ENCODE data around the gene SOX6.

Gene SOX6

DNA sequence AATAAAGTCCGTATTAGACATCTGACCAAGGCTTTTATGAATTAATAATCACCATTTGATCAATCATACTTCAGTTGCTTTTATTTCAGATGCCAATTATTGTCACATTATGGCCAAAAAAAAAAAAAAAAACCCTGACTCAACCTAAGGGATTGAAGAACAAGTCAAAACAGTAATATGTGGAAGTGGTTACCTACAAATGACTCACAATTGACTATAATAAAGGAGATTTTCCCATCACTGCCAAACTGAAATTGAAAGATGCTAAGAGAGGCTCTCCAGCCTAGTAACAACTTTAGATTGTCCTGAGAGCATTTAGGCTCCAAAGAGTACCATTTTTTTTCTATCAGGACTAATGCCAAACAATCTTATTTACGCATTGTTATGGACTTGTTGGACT lies 35.2 kb downstream of the SOX6 start:
- H3K4me3 ChIP-seq (ENCODE audit: low read depth, low read length) = no peak overlapping the region

DNA sequence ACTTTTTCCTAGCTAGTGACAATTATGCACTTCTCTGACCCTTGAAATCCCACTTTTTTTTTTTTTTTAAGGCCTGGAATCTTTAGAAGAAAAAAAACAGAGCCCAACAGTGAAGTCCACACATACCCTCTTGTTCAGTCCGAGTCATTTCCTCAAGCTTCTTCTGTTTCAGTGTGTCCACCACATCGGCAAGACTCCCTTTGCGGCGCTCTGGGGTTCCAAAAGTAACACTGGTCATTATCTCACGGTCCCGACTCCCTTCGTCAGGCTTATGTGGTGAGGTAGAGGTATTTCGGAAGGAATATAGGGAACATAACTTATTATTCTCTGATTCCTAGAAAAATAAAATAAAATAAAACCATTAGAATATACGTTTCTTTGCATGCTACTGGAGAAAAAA lies 38.0 kb downstream of the SOX6 start:
- H3K4me3 ChIP-seq (ENCODE audit: low read depth, low read length) = no peak overlapping the region

DNA sequence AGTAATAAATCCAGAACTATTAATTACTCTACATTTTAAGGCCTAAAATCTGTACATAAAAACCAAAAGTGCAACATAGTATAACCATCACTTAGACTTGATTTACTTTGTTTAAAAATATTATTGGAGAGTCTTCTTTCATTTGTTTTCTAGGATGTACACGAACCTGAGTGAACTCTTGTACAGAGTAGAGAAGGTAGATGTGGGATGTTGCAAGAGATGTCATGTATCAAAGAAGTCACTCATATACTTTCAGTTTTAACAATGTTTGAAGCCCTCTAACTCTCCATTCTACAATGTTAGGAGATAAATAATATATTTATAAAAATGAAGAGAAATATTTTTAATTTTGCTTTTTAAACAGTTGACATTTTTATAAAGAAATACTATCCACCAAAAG lies 38.6 kb downstream of the SOX6 start:
- H3K4me3 ChIP-seq (ENCODE audit: low read depth, low read length) = no peak overlapping the region

DNA sequence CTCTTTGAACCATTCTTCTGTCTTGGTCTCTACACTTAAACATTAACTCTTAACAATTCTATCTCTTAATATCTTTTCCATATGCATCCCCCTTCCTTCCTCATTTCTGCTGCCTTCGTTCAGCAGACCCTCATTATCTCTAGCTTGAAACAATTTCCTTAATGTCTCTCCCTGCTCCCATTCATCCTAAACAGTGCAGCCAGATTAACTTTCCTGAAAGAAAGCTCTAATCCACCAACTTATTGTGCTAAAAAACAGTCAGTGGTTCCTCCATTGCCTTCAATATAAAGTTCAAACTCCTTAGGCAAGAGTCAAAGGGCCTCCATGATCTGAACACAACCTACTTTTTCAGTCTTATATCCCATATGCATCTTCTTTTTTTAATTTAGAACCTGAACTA lies 42.5 kb downstream of the SOX6 start:
- H3K4me3 ChIP-seq (ENCODE audit: low read depth, low read length) = no peak overlapping the region

DNA sequence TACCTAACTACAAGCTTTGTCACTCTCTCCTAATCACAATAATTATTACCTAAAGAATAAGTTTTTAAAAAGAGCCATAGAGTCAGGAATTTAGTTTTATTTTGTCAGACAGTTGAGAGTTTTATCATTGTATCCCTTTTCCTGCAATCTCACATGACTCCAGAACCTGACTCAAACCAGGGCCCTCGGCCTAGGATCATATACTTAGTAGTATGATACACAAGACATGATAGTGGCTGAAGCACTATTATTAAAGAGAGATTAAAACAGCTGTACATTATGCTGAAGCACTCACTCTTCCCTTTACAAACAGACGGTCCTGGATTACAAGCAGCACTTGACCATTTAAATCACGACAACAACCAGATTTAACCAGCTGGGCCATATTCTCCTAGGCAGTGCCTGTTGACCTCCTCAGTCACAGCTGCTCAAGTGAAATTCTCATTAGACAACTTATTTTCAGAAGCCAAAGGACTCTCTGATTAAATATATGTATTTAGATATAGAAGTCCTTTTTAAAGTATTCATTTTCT lies 44.0 kb downstream of the SOX6 start:
- H3K4me3 ChIP-seq (ENCODE audit: low read depth, low read length) = no peak overlapping the region

DNA sequence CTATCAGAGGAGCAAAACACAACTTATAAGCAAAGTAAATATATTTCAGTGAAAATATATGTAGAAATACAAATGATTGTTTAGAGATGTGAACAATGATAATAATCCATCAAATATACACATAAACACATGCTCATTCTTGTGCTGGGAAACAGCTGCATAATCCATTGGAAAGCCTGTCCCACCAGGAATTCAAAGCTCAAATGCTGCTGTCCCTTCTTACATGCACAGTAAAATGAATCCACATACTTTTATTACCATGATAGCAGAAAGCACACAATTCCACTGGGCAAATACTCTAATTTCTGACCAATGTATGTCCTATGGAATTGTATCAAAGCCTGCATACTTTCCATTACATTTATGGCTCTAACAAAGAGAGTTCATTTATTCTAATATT lies 44.5 kb downstream of the SOX6 start:
- no peak overlapping the region for H3K4me3 ChIP-seq (ENCODE audit: low read depth, low read length)

DNA sequence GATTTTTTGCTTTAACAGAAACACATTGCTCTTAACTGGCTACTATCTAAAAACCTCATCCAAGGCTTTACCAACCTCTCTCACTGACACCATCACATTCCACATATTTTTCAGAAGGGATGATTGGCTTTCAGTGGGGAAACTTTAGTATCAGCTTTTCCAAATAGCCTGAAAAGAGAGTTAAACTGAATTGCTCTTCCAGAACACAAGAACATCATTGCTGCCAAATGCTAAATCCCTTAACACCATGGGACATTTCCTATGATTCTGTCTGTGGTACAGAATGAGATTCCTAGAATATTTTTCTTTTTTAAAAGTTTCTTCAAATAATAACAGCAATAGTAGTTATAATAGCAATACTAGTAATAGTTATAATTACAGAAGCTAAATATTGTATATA lies 45.4 kb downstream of the SOX6 start:
- H3K4me3 ChIP-seq (ENCODE audit: low read depth, low read length) = no peak overlapping the region

DNA sequence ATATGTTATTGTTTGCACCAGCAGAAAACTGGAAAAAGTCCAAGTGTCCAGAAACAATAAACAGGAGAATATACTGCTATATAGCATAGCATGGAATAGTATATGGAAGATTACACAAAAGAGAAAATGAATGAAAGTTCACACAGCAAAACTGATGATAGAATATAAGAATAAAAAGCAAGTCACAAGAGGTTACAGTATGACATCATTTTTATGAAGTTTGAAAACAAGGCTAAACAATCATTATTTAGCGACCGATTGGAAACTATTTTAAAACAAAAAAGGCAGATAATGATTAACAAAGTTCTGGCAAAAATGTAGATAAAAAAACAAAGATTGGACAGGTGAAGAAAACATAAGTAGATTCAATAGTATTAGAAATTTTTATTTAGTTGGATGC lies 47.1 kb downstream of the SOX6 start:
- H3K4me3 ChIP-seq (ENCODE audit: low read depth, low read length) = no peak overlapping the region

DNA sequence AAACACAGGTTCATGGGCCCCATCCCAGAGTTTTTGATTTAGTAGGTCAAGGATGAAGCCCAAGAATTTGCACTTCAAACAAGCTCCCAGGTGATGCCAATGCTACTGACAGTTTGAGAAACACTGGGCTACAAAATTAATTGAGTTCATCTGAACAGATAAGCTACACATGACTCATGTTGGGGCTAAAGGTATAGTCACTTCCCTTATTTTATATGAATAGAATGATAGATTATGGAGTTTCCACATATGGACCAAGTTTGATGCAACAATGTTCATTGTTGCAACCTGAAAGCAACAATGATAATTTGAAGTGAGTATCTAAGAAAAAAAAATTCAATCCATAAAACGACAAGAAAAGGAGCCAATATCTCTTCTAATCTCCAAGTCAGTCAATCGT lies 54.9 kb downstream of the SOX6 start:
- no peak overlapping the region for H3K4me3 ChIP-seq (ENCODE audit: low read depth, low read length)

DNA sequence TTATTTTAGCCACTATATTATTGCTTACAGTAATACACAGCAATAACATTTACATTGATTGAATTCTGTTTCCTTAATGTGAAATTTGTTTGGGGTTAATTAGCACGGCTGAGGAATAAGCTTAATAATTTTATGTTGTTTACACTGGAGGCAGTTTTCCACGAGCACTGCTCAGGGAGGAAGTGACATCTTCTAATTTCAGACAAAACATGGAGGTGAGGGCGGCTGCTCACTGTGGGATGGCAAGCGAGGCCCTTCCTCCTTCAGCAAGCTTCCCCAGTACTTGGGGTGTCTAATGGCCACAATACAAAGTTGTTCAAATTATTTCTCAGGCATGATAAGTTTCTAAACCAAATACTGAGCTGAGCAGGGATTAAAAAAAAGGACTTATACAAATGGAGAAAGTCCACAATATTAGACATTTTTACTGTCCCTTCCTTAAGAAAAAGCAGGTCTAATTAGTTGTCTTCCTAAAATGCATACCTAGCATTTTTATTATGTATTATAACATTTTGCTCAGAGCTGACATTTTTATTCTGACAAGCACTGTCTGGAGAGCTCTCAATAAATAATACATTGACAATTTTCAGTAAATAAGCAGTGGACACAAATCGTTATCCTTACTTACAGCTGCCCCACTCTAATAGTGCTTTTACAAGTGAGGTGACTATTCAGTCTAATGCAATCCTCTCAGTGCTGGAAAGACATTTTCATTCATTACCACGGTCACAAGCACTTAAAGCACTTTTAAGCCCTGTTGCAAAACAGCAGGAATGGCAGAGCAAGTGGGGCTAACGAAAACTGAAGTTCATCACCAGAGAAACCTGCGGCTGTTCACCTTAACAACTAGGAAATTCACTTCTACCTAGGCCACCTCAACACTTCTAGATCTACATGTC lies 56.2 kb downstream of the SOX6 start:
- no peak overlapping the region for H3K4me3 ChIP-seq (ENCODE audit: low read depth, low read length)

DNA sequence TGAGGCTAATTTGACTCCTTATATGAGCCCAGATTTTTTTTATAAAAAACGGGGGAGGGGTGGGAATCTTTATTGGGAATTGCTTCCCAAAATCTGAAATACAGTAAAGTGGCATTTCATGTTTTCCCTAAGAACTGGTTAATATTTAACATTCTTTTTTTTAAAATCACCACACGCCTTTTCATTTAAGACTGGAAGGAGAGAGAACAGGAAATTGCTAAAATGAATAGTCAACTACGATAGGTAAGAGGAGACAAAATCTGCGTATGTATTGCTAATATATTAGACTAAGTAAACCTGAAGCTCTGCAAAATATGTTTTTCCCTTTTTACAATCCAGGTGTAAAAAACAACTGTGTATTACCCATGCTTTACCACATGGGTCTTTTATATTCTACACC lies 57.0 kb downstream of the SOX6 start:
- H3K4me3 ChIP-seq (ENCODE audit: low read depth, low read length) = no peak overlapping the region

DNA sequence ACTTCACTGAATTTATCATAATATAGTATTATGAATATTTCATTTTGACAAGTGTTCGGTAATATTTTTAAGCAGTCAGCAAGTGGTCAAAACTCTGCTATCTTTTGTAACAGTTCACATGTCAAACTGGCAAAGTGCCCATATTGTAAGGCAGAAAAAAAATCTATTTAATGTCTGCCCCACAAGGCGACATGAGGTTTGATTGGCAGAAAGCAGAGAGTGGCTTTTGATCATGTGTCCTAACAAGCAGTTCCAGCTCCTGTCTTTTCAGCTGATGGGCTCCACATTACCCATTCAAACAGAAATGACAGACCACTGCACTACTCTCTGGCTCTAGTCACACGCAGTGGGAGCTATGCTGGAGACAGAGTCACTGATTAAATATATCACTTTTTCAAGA lies 59.0 kb downstream of the SOX6 start:
- H3K4me3 ChIP-seq (ENCODE audit: low read depth, low read length) = no peak overlapping the region

DNA sequence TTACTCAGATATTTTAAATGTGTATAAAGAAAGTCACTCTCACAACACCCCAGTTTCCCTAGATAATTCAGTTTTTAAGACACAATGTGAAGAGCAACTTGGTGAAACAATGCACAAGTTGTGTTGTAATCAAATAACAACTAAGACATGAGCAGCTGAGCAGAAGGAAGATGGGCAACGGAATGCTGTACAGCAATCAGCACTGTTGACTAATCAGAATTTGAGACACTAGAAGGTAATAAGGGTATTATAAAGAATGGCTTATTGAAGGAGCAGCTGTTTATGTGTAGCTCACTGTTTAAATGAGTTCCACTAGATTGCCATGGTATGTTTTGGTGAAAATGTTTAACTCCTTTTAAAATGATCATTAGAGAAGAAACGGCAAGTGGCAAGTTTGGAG lies 60.1 kb downstream of the SOX6 start:
- no peak overlapping the region for H3K4me3 ChIP-seq (ENCODE audit: low read depth, low read length)

DNA sequence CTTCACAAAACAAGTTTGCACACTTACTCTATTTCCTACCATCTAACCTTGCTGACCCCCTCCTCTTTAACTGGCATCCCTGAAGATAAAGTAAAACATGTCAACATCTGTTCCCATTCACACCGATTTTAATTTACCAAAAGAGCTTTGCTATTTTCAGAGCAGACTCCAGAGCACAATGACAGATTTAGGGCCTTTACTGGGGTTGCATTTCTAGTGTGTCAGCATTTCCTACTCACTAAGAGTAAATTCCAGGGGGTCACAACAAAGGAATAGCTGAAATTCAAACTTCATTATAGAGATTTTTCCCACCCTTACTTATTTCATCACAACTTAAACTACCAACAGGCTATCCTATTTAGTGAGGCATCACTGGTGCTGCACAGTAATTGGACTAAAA lies 60.8 kb downstream of the SOX6 start:
- no peak overlapping the region for H3K4me3 ChIP-seq (ENCODE audit: low read depth, low read length)

DNA sequence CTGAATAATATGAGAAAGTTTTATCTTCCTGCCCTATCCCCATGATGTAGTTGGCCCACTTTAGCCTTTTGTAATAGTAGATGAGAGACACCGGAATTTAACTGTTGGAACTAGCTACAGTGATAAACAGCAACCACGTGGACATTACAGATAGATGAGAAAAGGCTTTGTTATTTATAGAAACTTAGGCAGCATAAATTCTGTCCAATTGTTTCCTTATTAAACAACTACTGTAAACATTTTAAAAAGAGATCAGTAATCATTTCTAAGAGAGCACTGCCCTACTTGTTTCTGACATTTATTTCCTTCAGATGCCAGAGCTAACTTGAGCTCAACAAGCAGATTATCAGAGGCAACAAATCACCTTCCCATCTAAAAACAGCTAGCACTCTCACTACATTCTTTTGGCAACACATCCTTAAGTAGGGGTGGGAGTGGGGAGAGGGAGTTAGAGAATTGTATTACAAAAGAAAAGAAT lies 63.1 kb downstream of the SOX6 start:
- H3K4me3 ChIP-seq (ENCODE audit: low read depth, low read length) = no peak overlapping the region

DNA sequence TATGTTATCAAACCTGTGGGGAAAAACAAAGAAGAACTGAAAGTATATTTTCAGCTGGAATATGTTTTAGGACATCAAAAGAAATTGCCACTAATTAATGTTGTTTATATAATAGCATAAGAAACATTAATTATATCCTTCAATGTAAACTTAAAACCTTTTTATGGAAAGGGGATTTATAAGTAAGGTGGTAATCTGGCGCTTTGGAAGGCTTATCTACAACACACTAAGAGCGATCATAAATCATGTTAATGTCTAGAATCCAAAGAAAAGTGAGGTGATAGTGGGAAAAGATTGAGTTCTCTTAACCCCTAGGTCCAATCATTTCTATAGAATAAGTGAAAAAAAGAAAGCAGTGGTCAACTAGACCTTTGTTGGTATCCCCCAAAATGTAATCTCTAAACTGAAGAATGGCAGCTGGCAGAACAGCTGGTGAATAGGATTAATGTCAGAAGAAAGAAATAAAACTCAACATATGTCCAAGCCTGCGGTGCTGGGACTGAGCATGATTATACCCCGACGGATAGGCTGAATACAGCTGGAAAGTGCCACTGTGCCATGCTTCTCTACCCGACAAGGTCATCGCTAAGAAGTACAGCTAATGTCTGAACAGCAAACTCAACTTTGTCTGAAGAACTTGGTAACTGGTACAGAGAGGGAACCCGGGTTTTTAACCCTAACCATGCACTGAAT lies 64.0 kb downstream of the SOX6 start:
- H3K4me3 ChIP-seq (ENCODE audit: low read depth, low read length) = no peak overlapping the region

DNA sequence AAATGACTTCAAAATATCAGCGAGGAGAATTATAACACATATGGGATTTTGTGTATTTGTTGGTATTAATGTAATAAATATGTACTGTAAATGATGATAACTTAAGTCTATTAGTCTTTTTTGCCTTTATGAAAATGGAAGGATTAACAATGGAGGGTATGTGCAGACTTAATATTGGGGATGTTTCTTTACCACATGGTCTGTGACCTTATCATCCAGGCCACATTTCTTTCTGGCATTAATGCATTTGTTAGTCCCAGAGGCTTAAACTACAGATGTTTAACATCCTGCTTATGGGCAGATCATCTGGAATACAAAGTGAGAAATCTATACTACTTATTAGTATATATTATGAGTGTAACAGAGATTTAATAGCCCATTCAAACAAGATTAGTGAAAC lies 64.6 kb downstream of the SOX6 start:
- H3K4me3 ChIP-seq (ENCODE audit: low read depth, low read length) = no peak overlapping the region

DNA sequence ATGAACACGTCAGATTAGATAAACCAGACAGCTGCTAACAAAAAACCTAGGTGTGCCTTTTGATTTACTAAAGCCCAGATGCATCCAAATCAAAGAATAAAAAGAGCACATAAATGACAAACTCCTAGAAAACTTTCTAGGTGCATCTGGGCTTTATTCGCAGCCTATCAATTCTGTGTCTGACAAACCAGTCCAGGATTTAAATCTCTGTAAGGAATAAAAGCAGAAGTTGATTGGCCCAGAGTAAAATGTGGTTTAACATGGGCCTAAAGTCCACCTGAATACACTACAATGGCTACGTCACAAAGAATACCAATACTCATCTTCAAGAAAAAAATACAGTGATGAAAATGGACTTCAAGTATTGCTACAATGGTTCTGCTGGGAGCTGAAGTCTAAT lies 66.8 kb downstream of the SOX6 start:
- H3K4me3 ChIP-seq (ENCODE audit: low read depth, low read length) = no peak overlapping the region

DNA sequence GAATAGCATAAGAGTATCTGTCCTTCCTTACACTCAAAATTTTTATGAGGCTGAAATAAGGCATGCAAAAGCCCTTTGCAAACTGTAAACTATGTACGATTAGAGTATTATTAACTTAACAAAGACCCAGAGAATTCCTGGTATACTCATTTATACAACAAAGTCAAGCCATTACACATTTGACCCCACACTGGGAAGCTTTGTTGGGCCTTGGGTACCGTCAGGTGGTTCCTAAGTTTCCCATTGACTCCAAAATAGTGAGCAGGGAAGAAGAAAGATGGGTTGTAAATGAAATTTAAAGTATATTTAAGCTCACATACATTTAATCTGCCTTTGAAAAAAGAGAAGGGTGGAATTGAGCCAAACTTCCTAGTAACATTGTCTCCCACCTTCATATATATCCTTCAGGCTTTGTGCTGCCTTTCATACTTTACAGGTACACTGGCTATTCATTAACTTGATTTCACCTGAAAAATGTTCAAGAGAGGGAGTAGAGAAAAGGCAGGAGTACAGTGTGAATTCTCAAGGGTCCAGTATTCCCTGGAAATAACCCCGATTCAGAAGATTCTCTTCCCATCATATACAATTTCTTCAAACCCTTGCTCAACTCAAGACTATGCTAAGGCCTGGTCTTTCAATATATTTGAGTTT lies 68.6 kb downstream of the SOX6 start:
- no peak overlapping the region for H3K4me3 ChIP-seq (ENCODE audit: low read depth, low read length)

DNA sequence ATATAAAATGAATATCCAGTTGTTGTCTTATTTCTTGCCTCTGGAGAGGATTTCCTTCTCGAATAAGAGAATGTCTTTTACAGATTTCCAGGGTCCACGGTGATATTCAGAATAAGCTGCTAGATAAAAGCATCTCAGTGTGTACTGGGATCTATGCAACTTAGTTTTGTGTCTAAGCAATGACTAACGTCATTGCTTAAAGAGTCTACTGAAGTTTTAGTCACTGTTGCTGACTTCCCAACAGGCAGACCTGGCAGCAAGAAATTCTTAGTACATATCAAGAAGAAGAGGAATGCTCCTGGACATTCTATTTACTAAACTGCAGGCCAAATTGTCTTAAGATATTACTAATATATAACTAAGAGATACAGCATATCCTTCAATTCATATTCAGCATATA lies 70.3 kb downstream of the SOX6 start:
- no peak overlapping the region for H3K4me3 ChIP-seq (ENCODE audit: low read depth, low read length)

DNA sequence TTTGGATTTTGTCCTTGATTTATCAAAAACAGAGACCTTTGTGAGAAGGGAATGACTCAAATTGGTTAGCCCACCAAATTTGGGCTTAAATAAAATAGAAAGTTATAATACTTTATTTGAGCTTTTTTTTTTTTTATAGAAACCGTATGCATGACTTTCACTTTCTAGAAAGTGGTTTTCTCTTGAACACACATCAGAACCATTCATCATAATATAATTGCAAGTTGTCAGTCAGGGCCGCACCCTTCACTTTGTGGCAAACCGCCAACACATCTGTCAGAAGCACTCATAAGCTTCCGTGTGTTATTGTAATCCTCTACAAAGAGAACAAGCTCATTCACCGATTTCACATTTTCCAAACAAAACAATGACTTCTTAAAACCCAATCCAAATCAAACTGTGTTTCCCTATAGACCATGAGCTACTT lies 76.1 kb downstream of the SOX6 start:
- H3K4me3 ChIP-seq (ENCODE audit: low read depth, low read length) = no peak overlapping the region

DNA sequence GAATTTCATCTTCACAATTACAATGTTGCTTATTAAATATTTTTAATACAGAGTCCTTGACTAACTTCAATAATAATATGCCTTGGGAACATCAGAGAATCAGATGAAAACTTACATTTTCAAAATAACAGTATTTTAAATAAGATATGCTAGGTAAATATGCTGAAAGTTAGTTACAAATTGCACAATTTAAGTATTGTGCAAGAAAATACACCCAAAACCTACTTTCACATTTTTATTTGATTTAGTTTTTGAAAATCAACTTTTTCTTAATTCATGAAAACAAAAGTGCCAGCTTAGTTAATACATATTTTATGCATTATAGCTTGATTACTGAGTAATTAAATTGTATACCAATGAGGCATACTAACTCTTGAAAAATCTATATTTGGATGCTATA lies 76.8 kb downstream of the SOX6 start:
- no peak overlapping the region for H3K4me3 ChIP-seq (ENCODE audit: low read depth, low read length)

All from iPS-11a (cell line).